Measurements from ENCODE around the gene HCRTR1. TPM values are rescaled to one million over a fixed set of nuclear protein-coding genes. Genes with fewer than 3 reads are reported as not detected.

HCRTR1 gene
- total and polyA plus RNA-seq, 2 donors (not counting 1 experiment from before 2014, with no cell fraction given), result 0.22 TPM; not detected in 1

DNA sequence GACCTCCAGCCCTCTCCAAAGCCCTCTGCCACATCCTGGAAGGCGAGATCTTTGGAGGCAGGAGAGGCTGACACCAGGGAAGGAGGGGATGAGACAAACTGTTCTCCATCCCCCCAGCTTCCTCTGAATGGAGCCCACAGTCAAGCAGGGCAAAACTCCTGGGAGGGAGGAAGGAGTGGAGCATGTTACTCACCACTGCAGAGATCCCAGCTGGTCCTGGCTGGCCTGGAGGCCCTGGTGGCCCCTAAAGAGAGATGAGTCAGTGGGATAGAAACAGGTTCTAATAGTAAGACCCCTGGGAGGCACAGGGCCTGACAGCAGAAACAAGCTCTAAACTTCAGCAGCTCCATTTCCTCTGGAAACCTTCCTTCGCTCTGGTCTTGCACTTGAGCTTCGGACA is 41.2 kb downstream of the HCRTR1 start:
- WGBS (ENCODE audit: insufficient coverage), result no CpG with 5 or more reads among the region's 3 CpGs
- Histone ChIP-seq H2AFZ (ENCODE audit: insufficient read depth, low read depth, low read length, poor library complexity, severe bottlenecking) (no peak overlapping the region), H3K4me3 (ENCODE audit: control extremely low read depth in 1 of 5, extremely low read depth in 1 of 5, insufficient read depth in 1 of 5, low read depth in 2 of 5, low read length in 4 of 5) (no peak overlapping the region), H4K20me1 (ENCODE audit: control insufficient read depth, insufficient read depth, low read length, poor library complexity, severe bottlenecking) (no peaks in the 10 kb centered on the region), H3K9me3 (ENCODE audit: control extremely low read depth in 1 of 3, control insufficient read depth in 2 of 3, insufficient read depth in 1 of 3, low read length in 2 of 3) (no peaks in the 10 kb centered on the region), H3K27ac (ENCODE audit: low read length in 2 of 2) (no peak overlapping the region), H3K79me2 (ENCODE audit: control insufficient read depth, insufficient read depth, low read length) (no peaks in the 10 kb centered on the region), H3K4me2 (replicated peaks; ENCODE audit: low read depth, low read length, poor library complexity, severe bottlenecking) (no peak overlapping the region), H3K36me3 (replicated peaks in 1 of 2; ENCODE audit: control extremely low read depth in 1 of 2, control insufficient read depth in 1 of 2, extremely low read depth in 1 of 2, insufficient read depth in 2 of 2, low read length in 1 of 2) (no peaks in the 10 kb centered on the region), H3K9ac (ENCODE audit: low read length) (no peak overlapping the region), H3K27me3 (replicated peaks in 1 of 4; ENCODE audit: control extremely low read depth in 1 of 4, control insufficient read depth in 3 of 4, insufficient read depth in 4 of 4, low read length in 3 of 4) (peaks cover 0 to 11% (median 0%) of the 10 kb centered on the region in 4 experiments), H3K4me1 (ENCODE audit: control insufficient read depth in 2 of 2, insufficient read depth in 2 of 2, low read length in 2 of 2) (no peaks in the 10 kb centered on the region)
- ChIA-PET POLR2A (no interaction called here), CTCF (interaction anchor here (1.0 to 10.8 kb wide), 2 partner anchors 131 to 143 kb away, joined by 3 to 184 read pairs; no protein-coding TSS in a partner anchor)
- Mint-ChIP-seq H3K27me3 (peaks cover 23% of the 10 kb centered on the region), H3K27ac (no peak overlapping the region), H3K9me3 (ENCODE audit: insufficient read depth) (no peaks in the 10 kb centered on the region), H3K4me3 (no peak overlapping the region), H3K4me1 (no peaks in the 10 kb centered on the region)
- no peak for DNase-seq
- ATAC-seq (ENCODE audit: low read depth), result no peak
- intact Hi-C loops (cut with micrococcal nuclease), result no loop called here
- TF ChIP-seq EZH2 (IDR thresholded peaks at IDR 0.05; ENCODE audit: borderline replicate concordance, insufficient read depth, low read depth, low read length, poor library complexity, severe bottlenecking), result no peak
- no peak for TF ChIP-seq CTCF (IDR thresholded peaks at IDR 0.05)

DNA sequence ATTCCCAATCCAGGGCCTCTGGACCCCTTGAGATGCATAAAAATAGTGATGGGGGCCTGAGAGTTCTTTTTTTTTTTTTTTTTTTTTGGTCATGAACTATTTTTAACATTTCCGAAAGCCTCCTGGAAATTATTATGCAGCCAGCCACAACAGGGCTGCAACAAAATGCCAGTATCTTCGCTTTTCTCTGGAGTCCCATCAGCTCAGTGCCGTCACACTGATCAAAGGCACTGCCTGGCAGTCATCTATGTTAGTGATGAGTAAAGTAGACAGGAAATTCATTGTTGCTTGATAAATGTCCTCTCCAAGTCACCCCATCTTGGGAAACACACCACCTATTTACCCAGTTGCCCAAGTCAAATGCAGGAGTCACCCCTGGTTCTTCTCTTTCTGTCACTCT is 42.4 kb downstream of the HCRTR1 start:
- TF ChIP-seq EZH2 (IDR thresholded peaks at IDR 0.05; ENCODE audit: borderline replicate concordance, insufficient read depth, low read depth, low read length, poor library complexity, severe bottlenecking), result no peak
- TF ChIP-seq CTCF (IDR thresholded peaks at IDR 0.05), result no peak
- no CpG with 5 or more reads among the region's 3 CpGs for WGBS (ENCODE audit: insufficient coverage)
- Histone ChIP-seq H3K27ac (ENCODE audit: low read length in 2 of 2) (no peak overlapping the region), H3K9me3 (ENCODE audit: control extremely low read depth in 1 of 3, control insufficient read depth in 2 of 3, insufficient read depth in 1 of 3, low read length in 2 of 3) (no peaks in the 10 kb centered on the region), H3K27me3 (replicated peaks in 1 of 4; ENCODE audit: control extremely low read depth in 1 of 4, control insufficient read depth in 3 of 4, insufficient read depth in 4 of 4, low read length in 3 of 4) (peaks cover 0 to 11% (median 0%) of the 10 kb centered on the region in 4 experiments), H4K20me1 (ENCODE audit: control insufficient read depth, insufficient read depth, low read length, poor library complexity, severe bottlenecking) (no peaks in the 10 kb centered on the region), H3K4me3 (ENCODE audit: control extremely low read depth in 1 of 5, extremely low read depth in 1 of 5, insufficient read depth in 1 of 5, low read depth in 2 of 5, low read length in 4 of 5) (no peak overlapping the region), H3K79me2 (ENCODE audit: control insufficient read depth, insufficient read depth, low read length) (no peaks in the 10 kb centered on the region), H3K4me1 (ENCODE audit: control insufficient read depth in 2 of 2, insufficient read depth in 2 of 2, low read length in 2 of 2) (no peaks in the 10 kb centered on the region), H2AFZ (ENCODE audit: insufficient read depth, low read depth, low read length, poor library complexity, severe bottlenecking) (no peak overlapping the region), H3K4me2 (replicated peaks; ENCODE audit: low read depth, low read length, poor library complexity, severe bottlenecking) (no peak overlapping the region), H3K9ac (ENCODE audit: low read length) (no peak overlapping the region), H3K36me3 (replicated peaks in 1 of 2; ENCODE audit: control extremely low read depth in 1 of 2, control insufficient read depth in 1 of 2, extremely low read depth in 1 of 2, insufficient read depth in 2 of 2, low read length in 1 of 2) (no peaks in the 10 kb centered on the region)
- intact Hi-C loops (cut with micrococcal nuclease), result no loop called here
- ChIA-PET POLR2A (no interaction called here), CTCF (interaction anchor here (0.6 to 10.8 kb wide), 3 partner anchors 45 to 433 kb away, joined by 3 to 184 read pairs (median 3); no protein-coding TSS in a partner anchor)
- Mint-ChIP-seq H3K27ac (no peak overlapping the region), H3K4me3 (no peak overlapping the region), H3K27me3 (peaks cover 23% of the 10 kb centered on the region), H3K9me3 (ENCODE audit: insufficient read depth) (no peaks in the 10 kb centered on the region), H3K4me1 (no peaks in the 10 kb centered on the region)
- DNase-seq (no peak), ATAC-seq (ENCODE audit: low read depth) (no peak)

Measured in B cell (primary cell).